ENCODE measurements around the gene LRBA.

GRCh38 chr4:150903603-150904002 is 111.5 kb downstream of the LRBA start:
- TF ChIP-seq, protein P1, sequence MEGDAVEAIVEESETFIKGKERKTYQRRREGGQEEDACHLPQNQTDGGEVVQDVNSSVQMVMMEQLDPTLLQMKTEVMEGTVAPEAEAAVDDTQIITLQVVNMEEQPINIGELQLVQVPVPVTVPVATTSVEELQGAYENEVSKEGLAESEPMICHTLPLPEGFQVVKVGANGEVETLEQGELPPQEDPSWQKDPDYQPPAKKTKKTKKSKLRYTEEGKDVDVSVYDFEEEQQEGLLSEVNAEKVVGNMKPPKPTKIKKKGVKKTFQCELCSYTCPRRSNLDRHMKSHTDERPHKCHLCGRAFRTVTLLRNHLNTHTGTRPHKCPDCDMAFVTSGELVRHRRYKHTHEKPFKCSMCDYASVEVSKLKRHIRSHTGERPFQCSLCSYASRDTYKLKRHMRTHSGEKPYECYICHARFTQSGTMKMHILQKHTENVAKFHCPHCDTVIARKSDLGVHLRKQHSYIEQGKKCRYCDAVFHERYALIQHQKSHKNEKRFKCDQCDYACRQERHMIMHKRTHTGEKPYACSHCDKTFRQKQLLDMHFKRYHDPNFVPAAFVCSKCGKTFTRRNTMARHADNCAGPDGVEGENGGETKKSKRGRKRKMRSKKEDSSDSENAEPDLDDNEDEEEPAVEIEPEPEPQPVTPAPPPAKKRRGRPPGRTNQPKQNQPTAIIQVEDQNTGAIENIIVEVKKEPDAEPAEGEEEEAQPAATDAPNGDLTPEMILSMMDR (IDR thresholded peaks at IDR 0.05; ENCODE audit: low read depth, low read length, poor library complexity, severe bottlenecking) = no peak
- TF ChIP-seq EZH2phosphoT487 (IDR thresholded peaks at IDR 0.05; ENCODE audit: borderline replicate concordance, low read length) = no peak
